NCI-H2196 (cell line): ENCODE measurements around the gene UST.
A peak's percentile ranks its signal among the peaks of the same experiment; 100 is the strongest.
"Not testable (repeated sequence)": the region's sequence is repeated elsewhere in the genome, so short reads cannot be mapped to it uniquely, and the experiment has no call there.

Source experiments
- DNase-seq: peaks from one replicate; lab custom pipeline; 2025; ENCODE audit not compliant: unreplicated experiment; lab: John Stamatoyannopoulos, UW

The UST gene

DNA sequence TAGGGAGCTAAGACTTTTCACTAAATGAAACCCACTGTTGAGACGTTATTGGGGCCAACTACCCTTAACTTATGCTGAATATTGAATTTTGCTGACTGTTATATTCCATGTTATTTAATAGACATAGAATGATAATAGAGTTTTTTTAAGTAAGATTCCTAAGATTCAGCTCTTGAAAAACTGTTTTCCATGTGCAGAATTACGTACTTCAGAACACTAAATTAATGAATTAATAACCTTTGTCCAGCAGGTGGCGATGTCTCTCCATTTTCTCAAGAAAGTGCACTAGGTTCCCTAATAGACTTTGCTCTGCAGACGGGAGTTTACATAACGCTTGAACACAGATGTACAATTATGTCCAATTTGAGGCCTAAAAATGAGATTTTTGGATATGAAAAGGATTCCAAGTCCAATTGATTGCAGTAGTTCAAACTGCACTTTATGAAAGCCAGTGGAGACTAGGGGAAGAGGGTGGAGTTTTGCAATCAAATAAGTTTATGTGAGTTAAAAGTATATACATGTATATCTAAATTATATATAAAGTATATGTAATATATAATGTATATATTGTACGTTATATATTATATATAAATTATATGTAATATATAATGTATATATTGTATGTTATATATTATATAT lies 282.1 kb downstream of the UST start:
- peak; percentile 85 for DNase-seq

GRCh38 chr6:149031201-149031858 lies 284.5 kb downstream of the UST start:
- DNase-seq, result no peak

DNA sequence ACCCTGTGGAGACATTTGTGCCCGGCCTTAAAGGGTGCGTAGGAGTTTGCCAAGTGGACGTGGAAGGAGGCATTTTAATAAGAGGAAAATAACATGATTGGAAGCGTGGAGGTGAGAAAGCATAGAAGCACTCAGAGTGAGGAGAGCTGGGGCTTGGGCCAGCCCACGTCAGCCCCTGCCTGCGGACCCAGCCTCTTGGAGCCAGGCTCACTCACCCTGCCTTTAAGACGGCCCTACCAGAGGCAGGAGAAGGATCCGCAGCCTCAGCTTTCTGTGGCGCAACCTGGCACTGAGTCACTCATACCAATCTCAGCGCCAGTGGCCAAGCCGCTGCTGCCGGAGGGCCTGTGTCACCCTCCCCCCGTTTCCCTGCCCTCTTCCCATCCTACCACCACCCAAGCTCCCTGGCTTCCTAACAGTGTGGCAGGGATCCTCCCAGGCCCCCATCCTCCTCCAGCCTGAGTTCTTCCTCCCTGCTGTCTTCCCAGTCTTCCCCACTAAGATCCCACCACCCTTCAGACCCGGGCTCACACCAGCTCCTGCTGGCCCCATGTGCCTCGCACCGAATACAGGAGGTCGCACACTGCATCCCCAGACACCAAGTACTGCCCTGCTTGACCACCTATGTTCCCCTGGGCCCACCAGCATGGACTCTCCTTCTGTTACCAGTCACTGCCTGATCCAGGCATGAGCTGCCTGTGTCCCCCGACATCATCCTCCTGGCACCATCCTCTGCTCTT lies 285.2 kb downstream of the UST start:
- DNase-seq, result no peak

DNA sequence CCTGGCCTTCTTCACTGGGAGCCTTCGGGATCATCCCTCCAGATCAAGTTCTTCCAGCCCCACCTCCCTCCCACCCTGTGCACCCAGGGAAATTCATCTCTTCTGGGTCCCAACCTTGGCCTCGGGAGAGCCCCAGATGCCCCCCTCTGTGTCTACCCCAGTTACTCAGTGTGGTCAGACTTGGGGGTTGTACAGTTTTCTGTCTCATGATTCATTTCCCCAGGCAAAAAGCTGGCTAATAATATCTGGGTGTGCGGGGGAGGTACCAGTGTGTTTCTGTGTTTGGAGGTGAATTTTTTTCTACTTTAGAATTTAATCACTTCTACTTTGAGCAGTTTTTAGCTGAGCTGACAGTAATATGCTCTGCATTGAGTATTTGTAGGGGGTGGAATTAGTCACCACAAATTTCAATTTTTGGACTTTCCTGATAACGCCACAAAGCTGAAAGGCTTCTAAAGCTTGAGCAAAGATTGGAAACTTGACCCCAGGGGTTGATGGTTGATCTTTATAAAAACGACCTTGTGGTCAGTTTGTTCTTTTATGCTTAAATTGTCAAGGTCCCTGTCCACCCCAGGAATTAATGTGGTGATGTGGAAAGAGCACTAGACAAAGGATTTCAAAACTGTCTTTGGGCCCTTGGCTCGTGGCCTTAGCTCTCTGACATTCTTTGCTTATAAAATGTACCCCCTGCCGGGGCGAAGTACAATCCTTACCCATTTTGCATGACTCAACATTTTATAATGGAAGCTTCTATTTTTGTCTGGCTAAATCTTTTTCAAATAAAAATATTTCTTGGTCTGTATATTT lies 286.0 kb downstream of the UST start:
- no peak for DNase-seq

- DNase-seq, result no peak
Observed at GRCh38 chr6:149033454-149033853, 286.6 kb downstream of the UST start.

DNA sequence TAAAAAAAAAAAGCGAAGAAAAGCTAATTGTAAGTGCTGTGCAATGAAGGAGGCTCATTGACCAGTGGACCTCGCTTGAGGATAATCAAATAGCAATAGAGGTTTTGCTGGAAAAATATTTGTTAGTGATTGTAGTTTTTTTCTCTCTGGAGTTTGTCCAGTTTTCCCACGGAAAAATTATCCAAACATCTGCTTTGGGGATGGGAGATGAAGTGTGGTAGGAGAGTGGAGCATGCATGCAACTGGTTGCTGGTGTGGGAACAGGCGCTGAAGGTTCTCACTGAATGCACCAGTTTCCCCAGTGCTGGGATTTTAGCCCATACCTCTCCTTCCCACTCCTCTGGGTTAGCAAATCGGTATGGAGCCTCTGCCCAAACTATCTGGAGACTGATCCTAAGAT lies 288.9 kb downstream of the UST start:
- no peak for DNase-seq

DNA sequence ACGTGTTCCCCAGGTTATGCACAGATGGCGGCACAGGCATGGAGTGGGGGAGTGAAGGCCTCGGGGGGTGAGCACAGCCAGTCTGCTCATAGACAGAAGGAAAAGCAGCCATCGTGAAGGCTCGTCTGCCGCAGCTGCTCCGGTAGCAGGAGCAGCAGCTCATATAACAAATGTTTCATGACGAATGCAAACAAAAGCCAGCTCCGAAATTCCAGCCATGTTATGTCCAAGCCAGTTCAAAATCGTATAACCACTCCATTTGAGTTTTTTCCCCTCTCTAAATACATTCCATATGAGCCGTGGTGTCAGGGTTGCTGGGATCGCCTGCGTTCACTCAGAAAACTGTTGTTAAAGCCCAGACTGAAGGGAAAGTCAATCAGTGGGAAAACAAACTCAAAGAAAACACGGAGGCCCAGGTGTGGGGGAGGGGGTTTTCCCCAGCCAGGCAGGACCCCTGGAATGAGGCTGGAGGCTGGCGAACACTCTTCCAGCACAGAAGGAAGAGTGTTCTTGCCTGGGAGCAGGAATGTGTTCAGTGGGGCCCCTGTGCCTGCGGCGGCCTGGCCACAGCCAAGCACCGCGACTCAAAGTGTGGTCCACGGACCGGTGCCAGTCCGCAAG lies 290.3 kb downstream of the UST start:
- no peak for DNase-seq

GRCh38 chr6:149039025-149039424 lies 292.2 kb downstream of the UST start:
- DNase-seq, result not testable (repeated sequence)

GRCh38 chr6:149041953-149042352 lies 295.1 kb downstream of the UST start:
- DNase-seq, result no peak

DNA sequence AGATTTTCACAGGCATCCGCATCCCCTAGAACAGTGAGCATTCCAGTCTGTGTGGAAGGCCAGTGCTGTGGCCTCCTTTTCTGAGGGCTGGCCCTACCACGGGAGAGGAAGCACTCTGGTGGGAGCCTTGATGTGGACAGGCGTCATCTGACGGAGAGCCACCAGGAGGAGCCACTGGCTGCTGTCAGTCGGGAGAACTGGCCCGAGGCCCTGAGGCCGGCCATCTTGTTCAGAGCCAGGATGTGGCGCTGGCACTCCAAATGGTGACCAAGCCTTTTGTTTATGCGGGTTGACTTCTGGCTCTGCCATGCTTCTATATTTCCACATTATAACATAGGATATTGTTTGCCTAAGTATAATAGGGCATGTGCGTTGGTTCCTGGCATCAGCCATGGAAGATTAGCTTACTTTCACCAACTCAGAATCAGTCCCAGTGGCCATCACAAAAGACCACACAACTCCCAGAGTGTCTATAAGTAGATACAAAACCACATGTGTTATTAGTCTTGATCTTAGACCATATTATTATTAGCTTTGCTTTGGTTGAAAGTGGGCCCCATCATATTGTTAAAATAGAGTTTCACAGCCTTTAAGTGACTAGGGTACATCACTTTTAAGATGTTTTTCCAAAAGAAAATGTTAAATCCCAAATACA lies 296.8 kb downstream of the UST start:
- DNase-seq, result no peak

GRCh38 chr6:149044528-149044927 lies 297.7 kb downstream of the UST start:
- DNase-seq, result no peak

- DNase-seq, result no peak
Observed at GRCh38 chr6:149045404-149045803, 298.6 kb downstream of the UST start.

GRCh38 chr6:149046164-149046821 lies 299.5 kb downstream of the UST start:
- no peak for DNase-seq

GRCh38 chr6:149046822-149047246 lies 300.0 kb downstream of the UST start:
- DNase-seq, result no peak

DNA sequence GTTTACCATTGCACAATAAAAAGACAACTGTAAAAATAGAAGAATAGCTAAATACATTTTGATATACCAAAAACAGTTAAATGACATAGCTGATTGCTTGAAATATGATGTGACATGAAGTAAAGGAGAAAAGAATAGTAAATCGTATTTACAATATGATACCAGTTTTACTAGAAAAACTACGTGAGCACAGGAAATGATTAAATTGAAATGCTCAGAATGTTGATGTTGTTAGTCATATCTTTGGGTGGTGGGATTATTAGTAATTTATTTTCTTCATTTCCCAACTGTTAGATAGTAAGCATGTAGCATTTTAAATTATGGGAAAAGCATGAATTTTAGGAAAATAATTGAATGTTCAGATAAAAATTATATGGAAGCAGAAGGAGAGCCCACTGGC lies 302.4 kb downstream of the UST start:
- DNase-seq, result no peak

GRCh38 chr6:149050160-149050559 lies 303.3 kb downstream of the UST start:
- DNase-seq, result no peak

- DNase-seq, result no peak
Observed at GRCh38 chr6:149052350-149053106, 305.7 kb downstream of the UST start.

DNA sequence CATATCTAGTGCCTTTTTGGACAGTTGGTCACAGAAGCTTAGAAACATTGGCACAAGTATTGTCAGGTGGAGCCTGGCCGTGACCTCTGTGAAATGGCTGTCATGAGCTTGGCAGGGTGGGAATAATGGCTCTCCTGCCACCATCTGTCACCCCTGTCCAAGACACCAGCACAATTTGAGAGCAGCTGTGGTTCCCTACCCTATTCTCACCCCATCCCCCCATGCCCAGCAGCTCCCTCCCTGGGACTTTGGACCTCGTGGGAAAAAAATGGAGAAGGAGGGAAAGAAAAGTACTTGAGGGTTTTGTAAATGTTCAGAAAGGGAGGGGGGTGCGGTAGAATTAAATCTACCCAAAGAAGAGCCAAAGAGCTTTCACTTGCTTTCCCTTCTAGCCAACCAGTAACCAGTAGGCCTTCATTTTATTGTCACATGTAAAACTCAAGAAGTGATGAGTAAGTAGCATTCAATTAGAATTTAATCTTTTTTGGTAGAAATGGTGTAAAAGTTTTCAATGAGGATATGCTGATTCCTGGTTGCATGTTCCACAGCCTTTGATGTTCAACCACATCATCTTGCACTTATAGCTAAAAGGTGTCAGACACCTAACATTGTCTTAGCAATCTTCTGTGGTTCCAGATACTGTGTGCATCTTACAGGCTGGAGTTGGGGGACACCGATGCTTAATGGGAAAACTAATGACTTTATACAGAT lies 307.2 kb downstream of the UST start:
- DNase-seq, result no peak
